ENCODE measurements around the gene KIF16B. TPM values are rescaled to one million over a fixed set of nuclear protein-coding genes. Genes with fewer than 3 reads are reported as not detected.

Gene KIF16B
- polyA plus RNA-seq, 5 donors: 9.8 to 12.6 (median 10.9) TPM

DNA sequence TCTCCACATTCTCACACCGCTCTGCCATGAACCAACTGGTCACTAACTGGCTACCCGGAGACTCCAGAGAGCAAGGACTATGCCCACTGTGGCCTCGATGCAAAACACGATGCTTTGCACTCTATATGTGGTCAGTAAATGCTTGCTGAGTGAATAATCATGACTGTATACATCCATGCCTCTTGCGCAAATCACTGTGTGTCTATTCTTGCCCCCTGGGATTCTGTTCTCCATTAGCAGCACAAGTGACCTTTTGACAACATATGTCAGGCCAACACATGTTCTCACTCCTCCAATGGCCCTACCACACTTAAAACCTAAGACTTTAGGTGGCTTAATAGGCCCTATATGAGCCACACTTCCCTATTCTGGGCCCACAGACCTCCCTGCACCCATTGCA is 16.9 kb downstream of the KIF16B start:
- DNase-seq: no peak

- no peak for DNase-seq
Observed at GRCh38 chr20:16555754-16556153, 17.5 kb downstream of the KIF16B start.

- DNase-seq: no peak
Observed at GRCh38 chr20:16554766-16555543, 18.3 kb downstream of the KIF16B start.

GRCh38 chr20:16553684-16554083 is 19.6 kb downstream of the KIF16B start:
- DNase-seq: no peak

GRCh38 chr20:16553101-16553500 is 20.1 kb downstream of the KIF16B start:
- no peak for DNase-seq

GRCh38 chr20:16552015-16552414 is 21.2 kb downstream of the KIF16B start:
- no peak for DNase-seq

DNA sequence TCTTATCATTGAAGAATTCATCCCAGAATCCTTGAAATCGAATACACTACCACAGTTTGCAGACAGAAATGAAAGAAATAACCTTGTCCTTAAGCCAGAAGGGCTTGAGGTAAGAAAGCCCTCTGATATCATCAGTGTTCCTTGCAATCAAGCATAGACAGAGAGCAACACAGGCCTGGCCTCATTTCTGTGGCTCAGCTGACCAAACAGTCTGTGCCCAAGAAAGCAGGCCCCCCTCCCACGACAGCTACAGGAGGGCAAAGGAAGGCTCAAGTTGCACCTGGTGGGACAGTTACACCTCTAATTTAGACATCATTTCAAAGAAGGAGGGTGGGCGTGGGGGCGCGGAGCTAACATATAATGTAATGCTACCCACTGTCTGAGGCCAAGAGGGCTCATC is 21.6 kb downstream of the KIF16B start:
- no peak for DNase-seq

DNA sequence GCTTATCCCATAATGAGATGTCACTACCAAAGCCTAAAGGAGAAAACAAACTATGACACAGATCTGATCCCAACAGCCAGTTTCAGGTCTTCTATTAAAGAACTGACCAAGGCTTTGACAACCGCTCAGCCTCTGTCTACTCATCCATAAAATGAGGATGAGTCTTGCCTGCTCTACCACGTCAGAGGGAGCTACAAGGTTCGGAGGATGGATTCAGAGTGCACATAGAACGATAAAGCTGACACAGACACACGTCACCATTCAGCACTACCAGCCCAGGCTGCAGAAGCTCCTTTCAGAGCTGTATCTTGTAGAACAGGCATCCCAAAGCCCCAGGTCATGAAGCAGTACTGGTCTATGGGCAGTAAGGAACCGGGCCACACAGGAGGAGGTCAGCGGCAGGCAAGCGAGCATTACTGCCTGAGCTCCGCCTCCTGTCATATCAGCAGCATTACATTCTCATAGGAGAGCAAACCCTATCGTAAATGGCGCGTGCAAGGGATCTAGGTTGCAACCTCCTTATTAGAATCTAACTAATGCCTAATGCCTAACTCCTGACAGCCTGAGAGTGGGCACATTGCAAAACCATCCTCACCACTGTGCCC is 25.1 kb downstream of the KIF16B start:
- no peak for DNase-seq

- DNase-seq: no peak
Observed at GRCh38 chr20:16544949-16545348, 28.3 kb downstream of the KIF16B start.

GRCh38 chr20:16542477-16542876 is 30.8 kb downstream of the KIF16B start:
- DNase-seq: no peak

DNA sequence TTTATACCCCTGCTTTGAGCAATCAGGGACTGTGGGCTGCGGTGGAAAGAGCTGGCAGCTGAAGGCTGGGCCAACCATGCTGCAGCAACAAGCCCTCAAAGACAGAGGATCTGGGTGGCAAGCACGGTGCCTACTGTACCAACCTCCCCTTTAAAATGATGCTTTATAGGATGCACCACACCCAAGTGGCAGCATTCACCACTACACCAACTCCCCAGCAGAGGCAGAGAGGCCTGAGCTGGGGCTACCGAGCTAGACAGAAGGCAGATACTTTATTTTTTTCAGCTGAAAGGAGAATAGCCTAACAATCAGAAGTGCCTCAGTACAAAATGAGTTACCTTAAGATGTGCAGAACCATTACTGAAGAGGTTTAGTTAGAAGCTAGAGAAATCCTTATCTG is 31.4 kb downstream of the KIF16B start:
- DNase-seq: no peak

GRCh38 chr20:16541226-16541625 is 32.0 kb downstream of the KIF16B start:
- DNase-seq: no peak

GRCh38 chr20:16539280-16540021 is 33.8 kb downstream of the KIF16B start:
- DNase-seq: no peak

DNA sequence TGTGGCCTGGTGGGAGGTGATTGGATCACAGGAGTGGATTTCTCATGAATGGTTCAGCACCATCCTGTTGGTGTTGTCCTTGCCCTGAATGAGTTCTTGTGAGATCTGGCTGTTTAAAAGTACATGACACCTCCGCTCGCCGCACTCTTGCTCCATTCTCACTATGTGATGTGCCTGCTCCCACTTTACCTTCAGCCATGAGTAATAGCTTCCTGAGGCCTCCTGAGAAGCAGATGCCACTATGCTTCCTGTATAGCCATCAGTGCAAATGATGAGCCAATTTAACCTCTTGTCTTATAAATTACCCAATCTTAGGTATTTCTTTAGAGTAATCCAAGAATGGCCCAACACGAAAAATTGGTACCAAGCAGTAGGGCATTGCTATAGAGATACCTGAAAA is 34.5 kb downstream of the KIF16B start:
- no peak for DNase-seq

GRCh38 chr20:16537918-16538317 is 35.3 kb downstream of the KIF16B start:
- no peak for DNase-seq

DNA sequence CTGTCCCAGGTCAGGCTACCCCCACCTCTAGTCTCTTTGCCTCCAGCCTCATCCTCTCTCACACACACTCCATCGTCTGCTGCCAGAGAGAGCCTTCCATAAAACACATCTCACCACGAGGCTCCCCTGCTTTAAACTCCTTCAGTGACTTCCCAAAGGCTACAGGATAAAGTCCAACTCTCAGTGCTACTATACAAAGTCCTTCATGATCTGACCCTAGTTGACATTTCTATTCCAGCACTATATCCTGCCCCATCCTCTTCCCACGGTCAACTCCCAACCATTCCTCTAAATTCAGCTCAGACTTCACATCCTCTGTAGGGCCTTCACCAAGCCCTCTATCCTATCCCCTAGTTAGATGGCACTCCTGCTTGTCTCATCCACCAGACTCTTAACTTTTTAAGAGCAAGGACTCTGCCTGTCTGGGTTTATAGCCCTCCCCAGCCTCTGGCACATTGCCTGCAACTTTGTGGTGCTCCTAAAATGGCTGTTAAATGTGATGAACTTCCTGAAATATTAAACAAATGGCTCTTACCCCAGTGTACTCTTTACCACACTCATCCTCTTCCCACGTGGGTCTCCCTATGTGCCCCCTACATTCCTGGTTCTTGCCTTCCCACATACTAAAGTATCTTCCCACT is 36.1 kb downstream of the KIF16B start:
- no peak for DNase-seq

DNA sequence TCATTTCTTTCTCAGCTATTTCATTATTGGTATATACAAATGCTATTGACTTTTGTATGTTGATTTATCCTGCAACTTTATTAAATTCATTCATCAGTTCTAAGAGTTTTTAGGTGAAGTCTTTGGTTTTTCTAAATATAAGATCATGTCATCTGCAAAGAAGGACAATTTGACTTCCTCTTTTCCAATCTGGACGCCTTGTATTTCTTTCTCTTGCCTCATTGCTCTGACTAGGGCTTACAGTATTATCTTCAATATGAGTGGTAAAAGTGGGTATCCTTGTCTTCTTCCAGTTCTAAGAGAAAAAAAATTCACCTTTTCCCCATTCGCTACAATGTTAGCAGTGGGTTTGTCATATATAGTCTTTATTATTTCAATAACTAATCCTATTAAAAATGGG is 38.0 kb downstream of the KIF16B start:
- DNase-seq: no peak

DNA sequence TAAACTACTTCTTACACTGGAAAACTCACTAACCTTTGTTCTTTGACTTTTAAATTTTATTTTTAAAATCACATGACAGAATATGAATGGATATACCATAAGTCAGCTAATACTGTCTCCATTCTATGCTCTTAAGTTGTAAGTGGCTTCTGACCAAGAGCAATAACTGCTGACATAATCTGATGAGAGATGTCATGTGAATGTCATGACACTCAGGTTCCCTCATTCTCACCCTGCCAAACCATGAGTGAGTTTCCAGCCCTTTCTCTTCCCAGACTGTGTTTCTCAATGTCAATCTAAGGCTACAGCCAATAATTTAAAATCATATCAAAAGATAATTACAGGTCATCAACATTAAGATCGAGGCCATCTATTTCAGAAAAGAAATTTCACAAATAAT is 39.7 kb downstream of the KIF16B start:
- peak in 1 of 2 donors; percentile 12 for DNase-seq

DNA sequence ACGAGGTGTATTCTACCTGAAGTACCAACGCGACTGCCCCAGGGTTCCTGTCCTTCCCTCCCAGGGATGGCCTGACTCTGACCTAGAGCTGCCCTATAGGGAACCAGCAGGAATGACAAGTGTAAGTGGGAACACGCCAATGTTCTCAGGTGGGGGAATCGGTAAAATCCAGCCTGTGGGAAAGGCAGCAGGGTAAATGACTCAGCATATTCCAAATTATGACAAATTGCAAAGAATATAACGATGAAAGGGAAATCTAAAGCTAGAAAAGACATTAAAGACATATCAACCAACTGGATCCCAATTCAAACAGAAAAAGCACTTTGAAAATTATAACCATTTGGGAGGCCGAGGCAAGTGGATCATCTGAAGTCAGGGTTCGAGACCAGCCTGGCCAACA is 41.8 kb downstream of the KIF16B start:
- no peak for DNase-seq

- no peak for DNase-seq
Observed at GRCh38 chr20:16530201-16530681, 43.0 kb downstream of the KIF16B start.

- DNase-seq: no peak
Observed at GRCh38 chr20:16528078-16528477, 45.2 kb downstream of the KIF16B start.

- DNase-seq: no peak
Observed at GRCh38 chr20:16527438-16527837, 45.8 kb downstream of the KIF16B start.

Data from right lung (tissue), 5 donors.